ENCODE results near the gene RPTOR.

Gene RPTOR

GRCh38 chr17:80793851-80794267, 249.2 kb downstream of the RPTOR start:
- Histone ChIP-seq H3K9me3 (ENCODE audit: low read length) (no peaks in the 10 kb centered on the region), H3K27me3 (ENCODE audit: insufficient read depth, low read length) (no peaks in the 10 kb centered on the region), H3F3A (ENCODE audit: insufficient read depth, low read length) (no peaks in the 10 kb centered on the region), H3K9ac (ENCODE audit: low read length) (no peak overlapping the region), H2AFZ (ENCODE audit: low read length) (no peak overlapping the region), H4K20me1 (ENCODE audit: insufficient read depth, low read length) (no peaks in the 10 kb centered on the region), H3K79me2 (ENCODE audit: insufficient read depth, low read length) (peaks cover 5% of the 10 kb centered on the region; the same call in 1 of the 2 replicates), H3K9me2 (ENCODE audit: low read depth, low read length) (no peaks in the 10 kb centered on the region), H3K4me3 (ENCODE audit: low read depth, low read length, poor library complexity, severe bottlenecking) (no peak overlapping the region), H3K4me2 (ENCODE audit: low read length) (no peak overlapping the region), H3K4me1 (ENCODE audit: insufficient read depth, low read length, severe bottlenecking) (peaks cover 38% of the 10 kb centered on the region), H3K36me3 (ENCODE audit: insufficient read depth, low read length) (peaks cover 100% of the 10 kb centered on the region), H3K27ac (ENCODE audit: low read depth, low read length, poor library complexity, severe bottlenecking) (no peak overlapping the region)
- TF ChIP-seq EZH2 (IDR thresholded peaks at IDR 0.05; ENCODE audit: borderline replicate concordance, low read length) (no peak), CTCF (IDR thresholded peaks at IDR 0.05; ENCODE audit: low read length) (no peak)

GRCh38 chr17:80794281-80795089, 249.8 kb downstream of the RPTOR start:
- no peaks in the 10 kb centered on the region for H4K20me1 ChIP-seq (ENCODE audit: insufficient read depth, low read length)
- H3K27ac ChIP-seq (ENCODE audit: low read depth, low read length, poor library complexity, severe bottlenecking): no peak overlapping the region
- H3F3A ChIP-seq (ENCODE audit: insufficient read depth, low read length): no peaks in the 10 kb centered on the region

DNA sequence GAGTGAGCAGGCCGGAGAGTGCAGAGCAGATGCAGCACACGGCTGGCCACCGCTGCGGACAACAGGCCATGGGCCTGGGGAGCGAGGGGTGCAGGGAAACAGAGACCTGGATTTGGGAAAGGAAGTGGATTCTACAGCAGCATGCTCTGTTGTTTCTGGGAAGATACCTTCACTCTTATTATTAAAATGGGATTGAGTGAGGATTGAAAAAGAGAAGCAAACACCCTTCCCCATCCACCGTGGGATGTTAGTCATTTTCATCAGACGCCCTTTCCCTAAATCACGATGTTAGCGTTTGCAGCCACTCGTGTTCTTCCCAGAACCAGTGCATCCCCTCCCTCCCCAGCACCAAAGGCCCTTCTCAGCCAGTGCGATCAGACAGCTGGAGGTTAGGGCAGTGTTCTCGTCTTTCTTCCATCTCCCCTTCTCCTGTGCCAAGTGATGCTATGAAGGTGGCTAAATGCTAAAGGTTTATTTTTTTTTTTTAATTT, 250.5 kb downstream of the RPTOR start:
- H3K27me3 ChIP-seq (ENCODE audit: insufficient read depth, low read length): no peaks in the 10 kb centered on the region
- H3K9ac ChIP-seq (ENCODE audit: low read length): no peak overlapping the region
- no peak overlapping the region for H3K4me2 ChIP-seq (ENCODE audit: low read length)
- H3K27ac ChIP-seq (ENCODE audit: low read depth, low read length, poor library complexity, severe bottlenecking): no peak overlapping the region
- H3K4me3 ChIP-seq (ENCODE audit: low read depth, low read length, poor library complexity, severe bottlenecking): no peak overlapping the region
- no peaks in the 10 kb centered on the region for H3K79me2 ChIP-seq (ENCODE audit: insufficient read depth, low read length)
- peaks cover 100% of the 10 kb centered on the region for H3K36me3 ChIP-seq (ENCODE audit: insufficient read depth, low read length)
- H3F3A ChIP-seq (ENCODE audit: insufficient read depth, low read length): no peaks in the 10 kb centered on the region
- H3K9me2 ChIP-seq (ENCODE audit: low read depth, low read length): no peaks in the 10 kb centered on the region
- H3K9me3 ChIP-seq (ENCODE audit: low read length): no peaks in the 10 kb centered on the region
- no peak for TF ChIP-seq EZH2 (IDR thresholded peaks at IDR 0.05; ENCODE audit: borderline replicate concordance, low read length)
- no peak for TF ChIP-seq CTCF (IDR thresholded peaks at IDR 0.05; ENCODE audit: low read length)
- H2AFZ ChIP-seq (ENCODE audit: low read length): no peak overlapping the region
- H4K20me1 ChIP-seq (ENCODE audit: insufficient read depth, low read length): no peaks in the 10 kb centered on the region
- peaks cover 35% of the 10 kb centered on the region for H3K4me1 ChIP-seq (ENCODE audit: insufficient read depth, low read length, severe bottlenecking)

More at GRCh38 chr17:80794281-80795089, 249.8 kb downstream of the RPTOR start:
- H3K4me3 ChIP-seq (ENCODE audit: low read depth, low read length, poor library complexity, severe bottlenecking): no peak overlapping the region
- no peaks in the 10 kb centered on the region for H3K79me2 ChIP-seq (ENCODE audit: insufficient read depth, low read length)
- H3K27me3 ChIP-seq (ENCODE audit: insufficient read depth, low read length): no peaks in the 10 kb centered on the region
- H3K4me2 ChIP-seq (ENCODE audit: low read length): no peak overlapping the region
- no peaks in the 10 kb centered on the region for H3K9me3 ChIP-seq (ENCODE audit: low read length)
- TF ChIP-seq CTCF (IDR thresholded peaks at IDR 0.05; ENCODE audit: low read length): no peak
- TF ChIP-seq EZH2 (IDR thresholded peaks at IDR 0.05; ENCODE audit: borderline replicate concordance, low read length): no peak
- no peaks in the 10 kb centered on the region for H3K9me2 ChIP-seq (ENCODE audit: low read depth, low read length)
- H3K9ac ChIP-seq (ENCODE audit: low read length): no peak overlapping the region
- no peak overlapping the region for H2AFZ ChIP-seq (ENCODE audit: low read length)
- H3K4me1 ChIP-seq (ENCODE audit: insufficient read depth, low read length, severe bottlenecking): peaks cover 38% of the 10 kb centered on the region
- peaks cover 100% of the 10 kb centered on the region for H3K36me3 ChIP-seq (ENCODE audit: insufficient read depth, low read length)

All from OCI-LY1 (cell line).